SK-N-SH treated with all-trans-retinoic acid at 6 μM for 48 hours (cell line): ENCODE data around the gene HCFC2.

Source experiments
- CSRNP3 ChIP-seq: fragments of 250-450 bp; sonication (Bioruptor Pico); IDR thresholded peaks from 2 replicates; pipeline ENCODE4 v1.5.1; 2021; ENCODE audit warnings: mild to moderate bottlenecking, moderate library complexity
- GLIS3 ChIP-seq: fragments of 250-450 bp; sonication (Bioruptor Pico); IDR thresholded peaks from 2 replicates; pipeline ENCODE4 v1.5.0; 2020; ENCODE audit warnings: mild to moderate bottlenecking, moderate library complexity
- ZNF70 ChIP-seq: fragments of 450-650 bp; formaldehyde crosslinking; IDR thresholded peaks from 2 replicates; pipeline ENCODE4 v1.5.0; 2020; ENCODE audit warnings: mild to moderate bottlenecking, moderate library complexity

GRCh38 chr12:104138797-104139152 lies 74.4 kb downstream of the HCFC2 start:
- TF ChIP-seq GLIS3 (CRISPR knock-in tag) (no peak), CSRNP3 (CRISPR knock-in tag) (no peak), ZNF70 (no peak)
